ENCODE measurements around the gene PDXP.
"Not testable (repeated sequence)": the region's sequence is repeated elsewhere in the genome, so short reads cannot be mapped to it uniquely, and the experiment has no call there.

PDXP gene

GRCh38 chr22:37675930-37676735, 17.6 kb downstream of the PDXP start:
- DNase-seq, result no peak

DNA sequence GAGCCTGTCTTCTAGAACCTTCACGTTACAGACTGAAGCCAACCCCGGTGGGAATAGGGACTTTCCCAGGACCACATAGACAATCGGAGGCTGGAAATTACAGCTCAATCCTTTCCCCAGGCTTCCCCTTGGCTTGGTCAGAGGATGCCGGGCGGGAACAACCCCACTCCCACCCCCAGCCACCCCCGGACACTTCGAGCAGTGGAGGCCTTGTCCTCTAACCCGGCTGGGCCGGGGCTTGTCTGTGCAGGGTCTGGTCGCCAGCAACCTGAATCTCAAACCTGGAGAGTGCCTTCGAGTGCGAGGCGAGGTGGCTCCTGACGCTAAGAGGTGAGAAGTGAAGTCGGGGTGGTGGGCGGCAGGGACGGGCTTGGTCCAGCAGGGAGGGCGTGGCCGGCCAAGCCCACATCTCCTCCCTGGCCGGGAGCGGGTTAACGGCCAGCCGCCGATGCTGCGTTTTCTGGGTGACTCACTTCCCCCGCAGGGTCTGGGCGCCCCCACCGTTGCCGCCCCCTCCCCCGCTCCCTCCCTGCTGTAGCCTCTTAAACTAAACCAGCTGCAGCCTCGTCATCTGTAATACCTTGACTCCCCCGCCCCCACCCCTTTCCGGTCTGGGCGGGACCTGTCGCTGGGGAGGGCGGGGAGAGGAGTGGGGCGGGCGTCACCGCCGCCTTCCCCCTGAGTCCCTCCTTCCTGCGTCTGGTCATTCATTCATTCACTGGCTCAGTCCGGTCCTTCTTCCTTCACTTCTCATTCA, 18.4 kb downstream of the PDXP start:
- DNase-seq, result peak; percentile 72 to 94 (median 82)

- DNase-seq, result no peak
Observed at GRCh38 chr22:37677493-37677974, 19.0 kb downstream of the PDXP start.

GRCh38 chr22:37678372-37678771, 19.8 kb downstream of the PDXP start:
- DNase-seq, result no peak

DNA sequence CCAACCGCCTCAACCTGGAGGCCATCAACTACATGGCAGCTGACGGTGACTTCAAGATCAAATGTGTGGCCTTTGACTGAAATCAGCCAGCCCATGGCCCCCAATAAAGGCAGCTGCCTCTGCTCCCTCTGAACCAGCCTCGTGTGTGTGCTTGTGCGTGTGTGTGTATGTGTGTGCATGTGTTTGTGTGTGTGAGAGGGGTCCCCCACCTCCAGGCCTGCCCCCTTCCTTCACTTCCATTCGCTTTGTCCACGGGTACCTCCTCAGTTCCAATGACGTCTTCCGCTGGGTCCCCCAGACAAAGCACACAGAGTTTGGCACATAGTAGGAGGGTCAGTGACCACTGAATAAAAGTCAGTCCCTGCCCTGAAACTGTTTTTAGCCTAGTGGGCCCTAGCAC, 21.1 kb downstream of the PDXP start:
- DNase-seq, result no peak

DNA sequence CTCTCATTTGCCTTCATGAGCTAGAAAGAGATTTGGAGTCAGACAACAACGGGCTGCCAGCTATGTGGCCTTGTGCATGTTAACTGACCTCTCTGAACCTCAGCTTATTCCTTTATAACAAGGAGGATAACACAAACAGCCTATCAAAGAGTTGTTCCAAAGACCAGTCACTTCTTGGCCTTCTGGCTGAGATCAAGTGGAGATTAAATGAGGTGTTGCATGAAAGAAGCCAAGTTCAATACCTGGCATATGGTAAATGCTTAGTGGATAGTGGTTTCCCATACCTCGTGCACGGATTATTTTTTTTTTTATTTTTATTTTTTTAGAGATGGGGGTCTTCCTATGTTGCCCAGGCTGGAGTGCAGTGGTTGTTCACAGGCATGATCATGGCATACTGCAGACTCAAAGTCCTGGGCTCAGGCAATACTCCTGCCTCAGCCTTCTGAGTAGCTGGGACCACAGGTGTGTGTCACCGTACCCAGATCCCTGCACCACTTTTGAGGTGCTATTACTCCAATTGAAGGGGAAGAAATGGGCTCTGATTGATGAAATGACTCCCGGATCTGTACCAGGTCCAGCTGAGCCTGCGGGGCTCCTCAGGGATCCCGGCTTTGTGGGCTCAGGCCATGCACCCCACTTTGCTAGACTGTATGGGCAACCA, 21.8 kb downstream of the PDXP start:
- no peak for DNase-seq

GRCh38 chr22:37681001-37681424, 22.5 kb downstream of the PDXP start:
- no peak for DNase-seq

DNA sequence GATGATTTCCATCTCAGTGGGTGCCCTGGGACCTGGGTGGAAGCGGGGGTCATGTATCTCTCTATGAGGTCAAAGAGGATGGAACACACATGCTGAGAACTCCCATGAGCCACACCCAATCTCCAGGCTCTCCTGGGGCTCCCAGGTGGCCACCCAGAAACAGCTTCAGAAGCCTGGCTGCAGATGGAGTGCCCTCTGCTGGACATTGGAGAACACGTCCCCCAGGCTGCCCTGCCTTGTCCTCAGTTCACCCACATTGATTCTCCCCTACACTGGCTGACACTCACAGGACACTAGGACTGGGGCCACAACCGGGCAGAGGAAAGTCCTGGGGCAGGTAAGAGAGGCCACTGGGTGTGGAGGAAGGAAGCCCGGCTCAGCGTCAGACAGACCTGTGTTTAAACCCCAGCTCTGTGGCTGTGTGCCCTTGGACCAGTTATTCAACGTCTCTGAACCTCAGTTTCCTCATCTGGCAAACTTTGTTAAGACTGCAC, 23.1 kb downstream of the PDXP start:
- peak; percentile 21 to 59 (median 43) for DNase-seq

- DNase-seq, result no peak
Observed at GRCh38 chr22:37684803-37685615, 26.5 kb downstream of the PDXP start.

GRCh38 chr22:37686002-37686982, 27.8 kb downstream of the PDXP start, which contains the start of gene NOL12:
Gene NOL12, plus strand, starts transcription at chr22:37686343. Its CDS starts 50 bp downstream, at chr22:37686393.
- DNase-seq, result peak; percentile 37 to 62 (median 60)

- DNase-seq, result no peak
Observed at GRCh38 chr22:37690407-37690806, 31.9 kb downstream of the PDXP start.

DNA sequence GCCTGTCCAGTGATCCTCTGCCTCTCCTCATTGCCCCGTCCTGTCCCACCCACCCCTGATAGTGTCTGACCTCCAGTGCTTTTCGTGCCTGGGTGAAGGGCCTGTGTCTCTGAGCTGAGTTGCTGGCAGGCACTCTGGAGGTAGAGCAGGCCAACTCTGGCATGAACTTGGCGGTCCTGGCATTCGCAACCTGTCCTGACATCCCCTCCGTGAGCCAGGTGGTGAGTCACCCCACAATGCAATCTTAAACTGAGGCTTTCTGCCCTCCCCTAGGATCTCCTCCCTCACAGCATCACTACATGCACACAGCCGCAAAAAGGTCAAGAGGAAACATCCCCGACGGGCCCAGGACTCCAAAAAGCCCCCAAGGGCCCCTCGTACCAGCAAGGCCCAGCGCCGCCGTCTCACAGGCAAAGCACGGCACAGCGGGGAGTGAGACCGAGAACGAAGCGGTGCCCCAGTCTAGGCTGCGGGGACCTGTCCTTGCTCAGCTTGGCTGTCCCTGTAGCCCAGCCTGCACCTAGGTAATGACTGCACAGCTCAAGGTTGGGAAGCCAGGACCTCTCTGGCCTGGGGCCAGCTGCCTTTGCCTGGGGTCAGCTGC, 32.5 kb downstream of the PDXP start:
- no peak for DNase-seq

DNA sequence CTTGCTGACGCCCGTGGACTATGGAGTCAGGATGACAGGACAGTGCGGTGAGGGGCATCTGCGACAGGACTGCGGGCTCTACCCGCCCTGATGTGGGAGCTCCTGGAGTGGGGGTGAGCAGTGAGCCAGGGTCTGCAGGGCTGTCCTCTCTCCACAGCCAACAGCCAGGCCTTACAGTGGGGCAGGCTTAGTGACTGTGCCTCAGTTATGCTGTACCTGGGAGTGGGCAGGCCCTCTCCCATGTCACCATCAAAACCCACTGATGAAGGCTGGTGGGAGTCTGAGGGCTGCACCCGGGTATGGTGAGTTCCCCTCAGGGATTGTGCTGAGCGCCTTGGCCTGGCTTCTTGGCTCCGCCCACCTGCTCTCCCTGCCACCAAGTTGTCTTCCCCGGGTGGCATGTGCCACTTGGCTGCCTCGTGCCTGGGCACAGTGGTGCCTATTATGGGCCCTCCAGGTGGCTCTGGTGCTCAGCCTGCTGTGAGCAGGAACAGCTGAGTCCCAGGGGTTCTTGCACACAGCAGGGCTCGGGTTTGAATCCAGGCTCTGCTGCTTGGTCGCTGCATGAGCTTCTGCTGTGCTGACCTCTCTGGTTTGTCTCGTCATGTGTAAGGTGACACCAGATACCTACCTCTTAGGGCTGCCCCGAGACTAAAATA, 34.2 kb downstream of the PDXP start:
- DNase-seq, result no peak

GRCh38 chr22:37694131-37694530, 35.6 kb downstream of the PDXP start:
- not testable (repeated sequence) for DNase-seq

DNA sequence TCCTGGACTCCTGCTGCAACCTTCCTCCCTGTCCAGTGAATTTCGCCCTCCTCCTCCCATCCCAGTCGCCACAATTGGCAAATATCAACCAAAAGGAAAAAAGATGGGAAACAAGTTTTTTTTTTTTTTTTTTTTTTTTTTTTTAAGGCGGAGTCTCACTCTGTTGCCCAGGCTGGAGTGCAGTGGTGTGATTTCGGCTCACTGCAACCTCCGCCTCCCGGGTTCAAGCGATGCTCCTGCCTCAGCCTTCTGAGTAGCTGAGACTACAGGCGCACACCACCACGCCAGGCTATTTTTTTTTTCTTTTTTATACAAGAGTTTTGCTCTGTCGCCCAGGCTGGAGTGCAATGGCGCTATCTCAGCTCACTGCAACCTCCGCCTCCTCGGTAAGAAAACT, 37.7 kb downstream of the PDXP start:
- not testable (repeated sequence) for DNase-seq

DNA sequence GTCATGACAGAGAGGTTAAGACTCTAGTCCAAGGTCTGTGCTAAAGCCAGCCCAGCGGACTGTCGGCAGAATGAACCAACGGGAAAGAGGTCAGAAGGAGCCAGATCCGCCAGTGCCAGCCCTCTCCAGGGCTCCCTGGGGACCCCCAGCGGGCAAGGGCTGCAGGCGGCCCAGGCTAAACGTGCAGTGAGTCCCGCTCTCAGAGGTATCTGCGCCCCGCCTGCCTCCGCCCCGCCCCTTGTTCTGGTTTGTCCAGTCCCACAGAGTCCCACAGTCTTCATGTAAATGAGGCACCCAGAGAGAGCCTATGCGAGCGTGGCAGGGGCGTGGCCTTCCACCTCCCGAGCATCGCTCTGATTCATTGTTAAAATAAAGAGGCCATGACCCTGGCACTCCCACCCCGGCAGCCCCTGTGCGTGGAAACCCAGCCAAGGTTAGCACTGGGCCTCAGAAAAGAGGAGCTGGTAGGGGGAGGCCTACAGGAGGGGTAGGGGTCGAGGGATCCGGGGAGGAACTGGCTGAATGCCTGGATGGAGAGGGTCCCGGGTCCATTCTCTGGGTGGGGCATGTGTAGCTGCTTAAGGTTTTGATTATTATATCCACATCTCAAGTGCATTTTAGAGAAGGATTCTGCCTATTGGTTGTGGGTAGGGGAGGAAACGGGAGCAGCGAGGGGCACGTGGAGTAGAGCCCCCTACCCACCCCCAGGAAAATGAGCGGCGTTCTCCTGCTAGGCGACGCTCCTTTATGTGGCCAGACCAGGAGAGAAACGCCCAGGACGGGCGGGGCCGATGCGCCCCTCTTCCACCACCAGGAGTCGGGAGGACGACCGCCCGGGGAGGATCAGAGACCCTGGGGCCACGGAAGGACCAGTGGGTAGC, 38.4 kb downstream of the PDXP start, which contains the start of gene TRIOBP:
Gene TRIOBP, plus strand, starts transcription at position 392 of the 881 bp plus-strand sequence. CDS start 4,318 bp downstream, outside the sequence.
- DNase-seq, result peak; percentile 51 to 78 (median 65)

DNA sequence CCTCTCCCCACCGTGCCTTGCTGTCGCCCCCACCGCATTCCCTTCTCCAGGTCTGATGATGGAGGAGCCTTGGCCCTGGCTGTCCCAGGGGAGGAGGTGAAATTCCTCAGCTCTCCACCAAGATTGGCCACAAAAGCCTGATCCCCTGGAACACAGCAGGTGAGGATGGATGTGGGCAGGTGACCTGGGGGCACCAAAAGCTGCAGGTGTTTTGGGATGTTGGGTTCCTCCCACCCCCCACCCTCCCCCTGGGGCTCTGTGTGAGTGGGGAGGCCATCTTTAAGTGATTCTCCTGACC, 39.0 kb downstream of the PDXP start:
- DNase-seq, result no peak

GRCh38 chr22:37701141-37701786, 42.7 kb downstream of the PDXP start:
- DNase-seq, result no peak

Measured in activated naive CD4-positive, alpha-beta T cell (primary cell).